Ishikawa (cell line): Measurements from ENCODE around the gene AK1.

Experiments
- CEBPB ChIP-seq: IDR thresholded peaks from 2 replicates; pipeline ENCODE4 v1.6.1; 2012
- CREB1 ChIP-seq: IDR thresholded peaks from 2 replicates; pipeline ENCODE4 v1.6.1; 2012; ENCODE audit warnings: low read depth
- EGR1 ChIP-seq: IDR thresholded peaks from 2 replicates; pipeline ENCODE4 v1.6.1; 2012
- EP300 ChIP-seq: IDR thresholded peaks from 2 replicates; pipeline ENCODE4 v1.6.1; 2012; ENCODE audit warnings: borderline replicate concordance
- FOXM1 ChIP-seq: IDR thresholded peaks from 2 replicates; pipeline ENCODE4 v1.6.1; 2012; ENCODE audit warnings: low read depth, borderline replicate concordance
- MAX ChIP-seq: IDR thresholded peaks from 2 replicates; pipeline ENCODE4 v1.6.1; 2012
- NFIC ChIP-seq: IDR thresholded peaks from 2 replicates; pipeline ENCODE4 v1.6.1; 2012
- RAD21 ChIP-seq: IDR thresholded peaks from 2 replicates; pipeline ENCODE4 v1.6.1; 2012; ENCODE audit warnings: low read depth
- TAF1 ChIP-seq: IDR thresholded peaks from 2 replicates; pipeline ENCODE4 v1.6.1; 2012; ENCODE audit warnings: low read depth, mild to moderate bottlenecking
- TCF12 ChIP-seq: IDR thresholded peaks from 2 replicates; pipeline ENCODE4 v1.6.1; 2012; ENCODE audit warnings: low read depth
- TEAD4 ChIP-seq: IDR thresholded peaks from 2 replicates; pipeline ENCODE4 v1.6.1; 2012
- YY1 ChIP-seq: IDR thresholded peaks from 2 replicates; pipeline ENCODE4 v1.6.1; 2012; ENCODE audit warnings: low read depth
- ZBTB7A ChIP-seq: IDR thresholded peaks from 2 replicates; pipeline ENCODE4 v1.6.1; 2012; ENCODE audit warnings: low read depth
- TF ChIP-seq, protein P1 (sequence below): IDR thresholded peaks from 2 replicates; pipeline ENCODE4 v1.6.1; 2012; ENCODE audit warnings: low read depth, mild to moderate bottlenecking
- TF ChIP-seq, protein P2 (sequence below): IDR thresholded peaks from 2 replicates; pipeline ENCODE4 v1.6.1; 2012

The AK1 gene

GRCh38 chr9:127877566-127877998, at the start of gene AK1:
Gene AK1 (minus strand): TSS chr9:127877675. CDS start chr9:127874617, 3,058 bp downstream.
- TF ChIP-seq RAD21 (no peak), ZBTB7A (no peak; the same call in 1 of the 2 replicates), TCF12 (no peak), YY1 (no peak), MAX (peak; percentile 79), TAF1 (peak; percentile 41; the same call in 1 of the 2 replicates), EGR1 (no peak), FOXM1 (no peak), CREB1 (no peak), CEBPB (no peak), TEAD4 (peak; percentile 35; the same call in 1 of the 2 replicates), EP300 (no peak)
- TF ChIP-seq, protein P1, sequence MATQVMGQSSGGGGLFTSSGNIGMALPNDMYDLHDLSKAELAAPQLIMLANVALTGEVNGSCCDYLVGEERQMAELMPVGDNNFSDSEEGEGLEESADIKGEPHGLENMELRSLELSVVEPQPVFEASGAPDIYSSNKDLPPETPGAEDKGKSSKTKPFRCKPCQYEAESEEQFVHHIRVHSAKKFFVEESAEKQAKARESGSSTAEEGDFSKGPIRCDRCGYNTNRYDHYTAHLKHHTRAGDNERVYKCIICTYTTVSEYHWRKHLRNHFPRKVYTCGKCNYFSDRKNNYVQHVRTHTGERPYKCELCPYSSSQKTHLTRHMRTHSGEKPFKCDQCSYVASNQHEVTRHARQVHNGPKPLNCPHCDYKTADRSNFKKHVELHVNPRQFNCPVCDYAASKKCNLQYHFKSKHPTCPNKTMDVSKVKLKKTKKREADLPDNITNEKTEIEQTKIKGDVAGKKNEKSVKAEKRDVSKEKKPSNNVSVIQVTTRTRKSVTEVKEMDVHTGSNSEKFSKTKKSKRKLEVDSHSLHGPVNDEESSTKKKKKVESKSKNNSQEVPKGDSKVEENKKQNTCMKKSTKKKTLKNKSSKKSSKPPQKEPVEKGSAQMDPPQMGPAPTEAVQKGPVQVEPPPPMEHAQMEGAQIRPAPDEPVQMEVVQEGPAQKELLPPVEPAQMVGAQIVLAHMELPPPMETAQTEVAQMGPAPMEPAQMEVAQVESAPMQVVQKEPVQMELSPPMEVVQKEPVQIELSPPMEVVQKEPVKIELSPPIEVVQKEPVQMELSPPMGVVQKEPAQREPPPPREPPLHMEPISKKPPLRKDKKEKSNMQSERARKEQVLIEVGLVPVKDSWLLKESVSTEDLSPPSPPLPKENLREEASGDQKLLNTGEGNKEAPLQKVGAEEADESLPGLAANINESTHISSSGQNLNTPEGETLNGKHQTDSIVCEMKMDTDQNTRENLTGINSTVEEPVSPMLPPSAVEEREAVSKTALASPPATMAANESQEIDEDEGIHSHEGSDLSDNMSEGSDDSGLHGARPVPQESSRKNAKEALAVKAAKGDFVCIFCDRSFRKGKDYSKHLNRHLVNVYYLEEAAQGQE = no peak
- TF ChIP-seq, protein P2, sequence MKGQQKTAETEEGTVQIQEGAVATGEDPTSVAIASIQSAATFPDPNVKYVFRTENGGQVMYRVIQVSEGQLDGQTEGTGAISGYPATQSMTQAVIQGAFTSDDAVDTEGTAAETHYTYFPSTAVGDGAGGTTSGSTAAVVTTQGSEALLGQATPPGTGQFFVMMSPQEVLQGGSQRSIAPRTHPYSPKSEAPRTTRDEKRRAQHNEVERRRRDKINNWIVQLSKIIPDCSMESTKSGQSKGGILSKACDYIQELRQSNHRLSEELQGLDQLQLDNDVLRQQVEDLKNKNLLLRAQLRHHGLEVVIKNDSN = no peak

DNA sequence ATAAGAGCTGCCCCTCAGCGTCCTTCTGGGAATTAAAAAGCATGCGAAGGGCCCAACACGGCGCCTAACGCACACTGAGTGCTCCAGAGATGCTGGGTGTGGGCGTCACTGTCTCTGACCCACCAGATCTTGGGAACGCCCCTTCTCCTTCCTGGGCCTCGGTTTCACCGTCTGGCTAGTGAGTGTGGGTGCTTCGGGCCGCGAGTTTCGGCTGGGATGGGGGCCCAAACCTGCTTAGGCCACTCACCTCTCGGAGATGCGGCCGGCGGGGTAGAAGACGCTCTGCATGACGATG, 49.4 kb upstream of the AK1 start:
- no peak for TF ChIP-seq FOXM1

DNA sequence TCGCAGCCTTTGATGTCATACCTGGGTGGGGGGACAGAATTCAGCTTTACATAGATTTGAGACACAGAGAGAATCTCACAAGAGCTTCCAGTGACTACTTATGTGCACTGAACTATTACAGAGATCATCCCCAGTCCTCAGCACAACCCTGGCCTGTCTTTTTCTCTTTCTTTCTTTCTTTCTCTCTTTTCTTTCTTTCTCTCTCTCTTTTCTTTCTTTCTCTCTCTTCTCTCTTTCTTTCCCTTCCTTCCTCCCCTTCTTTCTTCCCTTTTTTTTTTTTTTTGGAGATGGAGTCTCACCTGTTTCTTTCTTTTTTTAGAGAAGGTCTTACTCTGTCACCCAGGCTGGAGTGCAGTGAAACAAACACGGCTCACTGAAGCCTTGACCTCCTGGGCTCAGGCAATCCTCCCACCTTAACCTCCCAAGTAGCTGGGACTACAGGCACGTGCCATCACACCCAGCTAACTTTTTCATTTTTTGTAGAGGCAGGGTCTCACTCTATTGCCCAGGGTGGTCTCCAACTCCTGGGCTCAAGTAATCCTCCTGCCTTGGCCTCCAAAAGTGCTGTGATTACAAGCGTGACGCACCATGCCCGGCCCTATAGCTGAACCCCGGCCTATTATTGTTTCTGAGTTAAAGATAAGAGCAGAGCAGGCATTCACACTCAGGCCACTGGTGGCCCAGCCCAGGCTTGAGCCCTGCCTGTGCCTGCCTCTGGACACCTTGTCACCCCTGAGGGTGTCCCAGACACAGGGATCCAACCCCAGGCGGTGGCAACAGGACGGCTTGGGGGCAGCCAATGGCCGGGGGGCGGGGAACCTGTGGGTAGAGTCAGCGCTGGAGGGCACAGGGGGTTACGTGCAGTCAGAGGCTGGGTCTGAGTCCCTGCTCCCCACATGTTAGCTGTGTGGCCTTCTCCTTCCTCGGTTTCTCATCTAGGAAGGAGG, 48.8 kb upstream of the AK1 start:
- TF ChIP-seq YY1 (no peak), TCF12 (no peak), CEBPB (no peak), ZBTB7A (no peak), MAX (no peak), TEAD4 (no peak), EP300 (no peak), FOXM1 (no peak), NFIC (no peak), TAF1 (no peak), EGR1 (no peak), RAD21 (no peak), CREB1 (no peak)
- TF ChIP-seq, protein P1 = no peak
- TF ChIP-seq, protein P2 = no peak

- TF ChIP-seq EGR1 = no peak
- TF ChIP-seq TCF12 = no peak
- no peak for TF ChIP-seq CEBPB
- no peak for TF ChIP-seq ZBTB7A
- TF ChIP-seq FOXM1 = no peak
- no peak for TF ChIP-seq EP300
- TF ChIP-seq, protein P2 = no peak
- no peak for TF ChIP-seq TAF1
- TF ChIP-seq CREB1 = no peak
- no peak for TF ChIP-seq YY1
- TF ChIP-seq TEAD4 = no peak
- no peak for TF ChIP-seq RAD21
- TF ChIP-seq MAX = no peak
- TF ChIP-seq, protein P1 = no peak
- no peak for TF ChIP-seq NFIC
These were observed 47.4 kb upstream of the AK1 start for GRCh38 chr9:127924736-127925444.
